GM19452 (cell line): ENCODE measurements around the gene PCYT1B.
A peak's percentile ranks its signal among the peaks of the same experiment; 100 is the strongest.
"Not testable (repeated sequence)": the region's sequence is repeated elsewhere in the genome, so short reads cannot be mapped to it uniquely, and the experiment has no call there.

Experiments
- ATAC-seq: cut with Tn5 transposase; IDR thresholded peaks from one replicate; pipeline ENCODE4 v1.9.1; 2021; ENCODE audit not compliant: unreplicated experiment

PCYT1B gene

DNA sequence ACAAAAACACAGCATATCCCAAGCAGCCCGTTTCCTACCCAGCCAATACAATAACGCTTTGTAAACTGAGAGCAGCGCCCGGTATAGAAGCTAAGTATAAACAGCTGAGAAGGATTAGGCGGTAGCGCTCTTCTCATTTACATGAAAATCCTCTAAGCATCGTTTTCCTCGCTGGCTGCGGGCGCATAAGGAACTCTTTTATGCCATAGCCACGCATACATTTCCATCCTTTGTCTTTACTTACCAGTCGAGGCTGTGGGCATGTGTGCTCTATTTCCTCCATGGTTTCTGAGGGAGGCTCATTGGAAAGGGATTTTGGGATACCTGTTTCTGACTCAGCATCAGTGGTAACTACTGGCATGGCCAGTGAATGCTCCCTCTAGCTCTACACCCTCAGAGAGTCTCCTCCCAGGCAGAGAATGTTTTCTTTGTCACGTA, 383 bp downstream of the PCYT1B start:
- ATAC-seq = peak; percentile 25

DNA sequence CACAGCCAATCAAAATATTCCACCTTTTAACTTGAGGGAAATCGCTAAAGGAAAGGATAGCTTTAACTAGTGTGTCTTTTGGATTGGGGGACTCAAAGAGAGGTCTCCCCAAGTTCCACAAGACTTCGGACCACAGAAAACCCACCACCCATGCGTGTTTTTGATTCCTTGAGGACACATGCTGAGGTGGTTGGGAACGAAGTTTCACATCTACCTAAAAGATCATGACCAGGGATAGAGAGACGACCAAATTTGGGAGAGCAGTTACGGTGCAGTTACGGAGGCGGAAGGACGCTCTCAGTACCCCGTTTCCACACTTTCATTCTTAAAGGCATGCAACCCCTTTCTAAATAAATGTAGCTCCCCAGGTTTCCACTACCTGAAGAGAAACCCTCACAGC, 1.1 kb downstream of the PCYT1B start:
- ATAC-seq = no peak

GRCh38 chrX:24643116-24643515, 4.0 kb downstream of the PCYT1B start:
- no peak for ATAC-seq

- ATAC-seq = no peak
Measured at GRCh38 chrX:24629701-24630100, 17.4 kb downstream of the PCYT1B start.

DNA sequence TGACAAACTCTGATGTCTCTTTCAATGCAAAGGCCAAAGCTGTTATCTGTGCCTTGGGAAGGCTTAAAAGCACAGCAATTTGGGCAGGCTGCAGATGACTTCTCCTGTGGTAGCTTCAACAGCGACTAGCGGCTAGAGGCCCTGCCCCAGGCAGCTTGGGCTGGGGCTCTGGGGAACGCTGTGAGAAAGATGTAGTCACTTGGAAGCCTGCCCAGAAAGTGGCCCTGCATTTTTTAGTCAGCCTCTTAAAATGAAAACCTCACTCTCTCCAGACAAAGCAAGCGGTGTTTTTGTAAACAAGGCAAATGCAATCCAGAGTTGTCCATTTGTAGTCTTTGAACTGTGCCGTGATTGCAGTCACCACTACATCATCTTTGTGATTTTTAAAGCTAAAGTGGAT, 27.5 kb downstream of the PCYT1B start:
- ATAC-seq = no peak

DNA sequence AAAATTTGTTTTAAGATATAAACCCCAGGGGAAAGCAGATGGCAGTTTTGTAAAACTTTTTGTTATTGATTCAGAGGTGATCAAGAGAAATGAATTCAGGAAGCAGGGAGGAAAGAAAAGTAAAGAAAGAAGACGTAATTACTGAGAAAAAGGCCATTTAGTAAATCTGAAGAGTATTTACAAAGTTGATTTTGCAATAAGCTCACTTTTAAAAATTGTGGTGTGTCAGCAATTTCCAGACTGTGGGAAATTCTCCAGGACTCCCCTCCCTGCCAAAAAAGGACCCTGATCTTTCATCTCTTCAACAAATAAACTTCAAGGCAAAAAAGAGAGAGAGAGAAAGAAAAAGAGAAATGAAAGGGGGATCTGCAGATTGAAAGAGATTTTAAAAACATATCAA, 36.6 kb downstream of the PCYT1B start:
- ATAC-seq = no peak

DNA sequence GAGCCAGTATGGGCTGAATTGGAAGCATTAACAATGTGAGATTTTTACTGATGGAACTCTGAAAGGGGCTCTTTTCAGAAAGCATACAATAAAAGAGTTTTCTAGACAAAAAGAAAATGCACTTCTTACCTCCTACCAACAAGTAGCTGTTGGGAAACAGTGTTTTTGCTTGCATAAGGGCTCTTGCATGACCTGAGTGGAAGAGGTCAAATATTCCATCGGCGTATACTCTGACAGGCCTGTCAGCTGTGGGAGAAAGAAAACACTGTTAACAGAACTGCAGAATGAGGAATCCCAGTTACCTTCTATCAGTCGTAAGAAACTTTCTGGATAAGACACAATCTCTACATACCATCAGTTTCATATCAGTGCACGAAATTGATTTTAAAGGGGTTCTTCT, 39.5 kb downstream of the PCYT1B start:
- ATAC-seq = no peak

- not testable (repeated sequence) for ATAC-seq
Measured at GRCh38 chrX:24605941-24606340, 41.2 kb downstream of the PCYT1B start.

DNA sequence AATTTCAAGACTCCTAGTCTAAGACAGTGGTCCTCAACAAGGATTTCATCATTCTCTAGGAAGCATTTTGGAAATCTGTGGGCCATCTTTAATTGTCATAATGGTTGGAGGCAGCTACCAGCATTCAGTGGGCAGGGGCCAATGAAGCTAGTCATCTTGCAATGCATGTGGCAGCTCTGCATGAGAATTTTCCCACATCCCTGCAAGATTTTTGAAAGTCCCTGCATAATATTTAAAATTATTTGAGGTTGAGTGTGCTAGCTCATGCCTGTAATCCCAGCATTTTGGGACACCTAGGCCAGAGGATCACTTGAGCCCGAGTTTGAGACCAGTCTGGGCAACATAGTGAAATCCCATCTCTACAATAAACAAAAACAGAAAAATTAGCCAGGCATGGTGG, 44.0 kb downstream of the PCYT1B start:
- ATAC-seq = no peak

DNA sequence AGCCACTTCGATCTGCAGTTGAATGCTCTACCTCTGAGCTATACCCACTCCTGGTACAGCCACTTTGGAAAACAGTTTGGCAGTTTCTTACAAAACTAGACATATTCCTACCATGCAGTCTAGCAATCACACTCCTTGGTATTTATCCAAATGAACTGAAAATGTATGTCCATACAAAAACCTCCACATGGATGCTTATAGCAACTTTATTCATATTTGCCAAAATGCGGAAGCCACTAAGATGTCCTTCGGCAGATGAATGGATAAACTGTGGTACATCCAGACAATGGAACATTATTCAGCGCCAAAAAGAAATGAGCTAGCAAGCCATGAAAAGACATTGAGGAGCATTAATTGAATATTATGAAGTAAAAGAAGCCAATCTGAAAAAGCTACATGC, 45.3 kb downstream of the PCYT1B start:
- ATAC-seq = no peak

DNA sequence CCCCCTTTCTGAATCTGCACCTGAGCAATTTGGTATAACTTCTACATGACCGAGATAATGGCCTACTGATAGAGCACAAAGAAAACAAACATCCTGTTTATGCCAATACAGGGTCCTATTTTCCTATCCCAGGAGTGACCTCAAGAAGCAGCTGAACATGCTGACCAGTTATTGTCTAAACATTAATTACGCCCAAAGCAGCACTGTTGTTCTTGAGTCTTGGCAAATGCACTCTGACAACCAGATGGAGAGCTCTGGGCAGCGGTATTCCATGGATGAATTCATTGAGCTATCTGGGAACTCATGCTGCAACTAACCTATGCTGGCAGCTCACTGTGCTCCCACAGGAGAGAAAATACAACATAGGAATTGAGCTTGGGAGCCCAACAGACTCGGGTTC, 52.6 kb downstream of the PCYT1B start:
- no peak for ATAC-seq

DNA sequence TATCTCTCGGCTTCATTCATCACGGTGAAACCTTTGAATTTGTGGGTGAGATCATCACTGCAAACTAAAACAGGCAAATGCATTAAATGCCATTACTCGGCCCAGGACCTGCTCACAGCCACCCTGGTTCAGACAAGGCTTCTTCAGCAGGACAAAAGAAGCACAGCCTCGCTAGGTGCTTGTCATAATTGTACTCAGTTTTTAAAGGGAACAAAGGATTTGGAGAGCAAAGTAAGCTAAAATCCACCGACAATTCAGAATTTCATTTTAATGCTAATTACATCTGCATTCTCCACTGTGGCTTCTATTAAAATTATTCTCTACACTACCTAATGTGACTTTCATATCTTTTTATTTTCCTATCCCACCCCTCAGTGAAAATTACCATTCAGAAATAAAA, 57.0 kb downstream of the PCYT1B start:
- no peak for ATAC-seq

DNA sequence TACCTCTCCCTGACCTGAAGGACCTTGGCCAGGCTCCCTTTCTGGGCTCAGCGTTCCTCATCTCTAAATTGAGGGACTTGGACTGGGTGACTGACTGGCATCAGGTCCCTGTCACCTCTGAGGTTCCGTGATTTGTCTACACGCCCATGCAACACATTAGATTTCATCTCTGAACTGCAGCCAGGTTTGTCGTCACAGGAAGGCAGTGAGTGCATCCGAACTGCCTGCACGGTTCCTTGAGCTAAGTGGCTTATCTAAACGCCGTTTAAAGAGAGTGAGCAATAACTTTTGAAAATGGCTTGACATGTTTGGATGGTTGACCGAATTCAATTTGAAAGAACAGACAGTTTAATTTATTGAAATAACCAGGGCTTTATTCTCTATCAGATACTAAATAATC, 70.1 kb downstream of the PCYT1B start:
- no peak for ATAC-seq

GRCh38 chrX:24575496-24575895, 71.7 kb downstream of the PCYT1B start:
- ATAC-seq = no peak

DNA sequence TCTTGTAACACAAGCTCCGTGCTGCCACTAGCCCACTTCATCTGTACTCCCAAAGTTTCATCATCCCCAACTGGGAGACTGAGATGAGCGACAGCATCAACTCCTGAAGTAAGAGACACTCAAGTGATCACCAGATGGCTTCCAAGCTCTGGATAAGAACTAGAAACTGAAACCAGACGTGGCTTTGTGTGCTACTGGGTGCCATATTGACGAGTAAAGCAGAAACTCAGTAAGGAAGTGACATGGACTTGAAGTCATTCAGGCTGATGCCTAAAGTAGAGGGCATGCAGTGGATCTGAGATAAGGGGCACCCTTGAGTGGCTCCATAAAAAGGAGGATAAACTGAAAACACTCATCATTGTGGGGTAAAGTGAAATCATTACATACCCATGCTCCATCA, 72.4 kb downstream of the PCYT1B start:
- no peak for ATAC-seq

DNA sequence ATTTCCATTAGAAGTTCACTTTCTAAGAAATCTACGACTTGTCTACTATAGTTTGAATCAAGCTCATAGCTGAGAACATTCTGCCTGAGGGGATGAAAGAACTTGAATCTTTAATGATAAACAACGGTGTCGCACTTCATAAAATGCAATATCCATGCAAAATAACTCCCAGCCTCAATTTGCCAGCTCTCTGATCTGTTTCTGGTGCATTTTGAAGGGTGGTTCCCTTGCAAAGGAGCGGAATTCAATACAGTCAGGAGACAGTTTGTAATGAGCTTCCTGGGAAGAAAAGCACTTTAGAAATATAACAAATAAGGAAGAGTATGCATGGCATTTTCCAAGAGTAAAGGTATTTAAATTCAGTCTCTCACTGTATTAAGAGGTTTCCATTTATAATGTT, 80.0 kb downstream of the PCYT1B start:
- ATAC-seq = no peak

DNA sequence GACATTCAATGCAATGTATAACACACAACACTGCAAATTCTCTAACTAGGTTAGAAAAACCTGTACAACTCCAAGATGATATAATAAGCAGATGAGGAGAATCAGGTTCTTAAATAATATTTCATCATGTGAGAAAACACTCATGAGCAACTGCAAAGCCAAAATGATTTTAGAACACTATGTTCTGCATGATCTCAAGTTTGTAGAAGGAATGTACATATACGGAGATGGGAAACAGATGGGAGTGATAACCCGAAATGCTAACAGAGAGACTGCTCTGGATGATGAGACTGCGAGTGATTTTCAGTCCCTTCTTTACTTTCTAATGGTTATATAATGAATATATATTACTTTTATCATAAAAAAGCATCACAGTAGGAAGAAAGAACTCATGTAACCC, 80.9 kb downstream of the PCYT1B start:
- ATAC-seq = no peak

GRCh38 chrX:24563291-24564010, 83.7 kb downstream of the PCYT1B start:
- no peak for ATAC-seq

DNA sequence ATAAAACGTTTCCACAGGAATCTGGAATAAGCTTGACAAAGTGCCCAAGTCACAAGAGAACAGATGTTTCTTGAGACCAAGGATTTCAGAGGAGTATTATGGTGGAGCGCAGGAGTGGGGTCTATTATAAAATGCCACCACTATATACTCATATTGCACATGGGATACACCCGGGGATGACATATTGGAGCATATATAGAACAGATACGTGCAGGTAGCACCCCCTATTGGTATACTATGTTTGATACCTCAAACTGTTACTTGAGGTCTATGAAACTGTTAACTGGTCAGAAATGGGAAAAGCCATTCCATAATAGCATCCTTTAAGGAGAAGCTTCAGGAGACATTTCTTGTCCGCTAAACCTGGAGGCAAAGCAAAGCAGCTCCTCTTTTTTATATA, 86.0 kb downstream of the PCYT1B start:
- no peak for ATAC-seq

DNA sequence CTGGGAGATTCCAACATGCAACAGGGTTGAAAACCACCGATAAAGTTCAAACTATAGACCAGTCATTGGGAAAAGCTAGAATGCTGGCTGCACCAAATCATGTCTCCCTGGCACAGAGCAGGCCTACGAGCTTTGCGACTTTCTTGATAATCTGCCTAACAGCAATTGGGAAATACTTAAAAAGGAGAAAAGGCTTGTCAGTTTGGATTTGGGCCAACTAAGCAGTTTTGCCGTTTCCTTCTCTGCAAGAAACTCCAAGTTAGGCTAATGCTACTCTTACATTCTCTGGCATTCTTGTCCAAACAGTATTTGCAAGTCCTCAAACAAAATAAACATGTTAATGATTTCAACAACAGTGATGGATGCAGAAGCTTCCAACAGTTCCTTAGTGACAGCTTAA, 94.1 kb downstream of the PCYT1B start:
- no peak for ATAC-seq

- ATAC-seq = no peak
Measured at GRCh38 chrX:24550166-24550565, 97.0 kb downstream of the PCYT1B start.

GRCh38 chrX:24547961-24548360, 99.2 kb downstream of the PCYT1B start:
- no peak for ATAC-seq

DNA sequence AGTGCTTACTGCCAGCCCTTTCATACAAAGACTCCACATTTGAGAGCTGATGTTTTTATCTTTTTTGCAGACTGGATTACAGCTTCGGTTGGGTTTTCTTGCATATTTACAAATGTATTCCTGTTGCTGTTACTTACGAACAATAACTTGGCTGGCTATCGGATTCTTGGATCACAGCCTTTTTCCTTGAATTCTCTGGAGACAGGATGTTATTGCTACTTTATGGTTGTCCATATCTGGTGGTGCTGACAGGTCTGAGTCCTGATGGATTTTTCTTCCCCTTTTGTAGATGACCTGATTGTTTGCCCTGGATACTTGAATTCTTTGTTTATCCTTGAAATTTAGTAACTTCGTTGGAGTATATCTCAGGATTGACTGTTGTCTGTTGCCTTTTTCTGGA, 104.4 kb downstream of the PCYT1B start:
- no peak for ATAC-seq
